ENCODE measurements around the gene GNAO1. TPM values are rescaled to one million over a fixed set of nuclear protein-coding genes. Genes with fewer than 3 reads are reported as not detected.

The GNAO1 gene
- total and polyA plus RNA-seq, 7 donors: 0.35 to 1.9 (median 0.60) TPM

DNA sequence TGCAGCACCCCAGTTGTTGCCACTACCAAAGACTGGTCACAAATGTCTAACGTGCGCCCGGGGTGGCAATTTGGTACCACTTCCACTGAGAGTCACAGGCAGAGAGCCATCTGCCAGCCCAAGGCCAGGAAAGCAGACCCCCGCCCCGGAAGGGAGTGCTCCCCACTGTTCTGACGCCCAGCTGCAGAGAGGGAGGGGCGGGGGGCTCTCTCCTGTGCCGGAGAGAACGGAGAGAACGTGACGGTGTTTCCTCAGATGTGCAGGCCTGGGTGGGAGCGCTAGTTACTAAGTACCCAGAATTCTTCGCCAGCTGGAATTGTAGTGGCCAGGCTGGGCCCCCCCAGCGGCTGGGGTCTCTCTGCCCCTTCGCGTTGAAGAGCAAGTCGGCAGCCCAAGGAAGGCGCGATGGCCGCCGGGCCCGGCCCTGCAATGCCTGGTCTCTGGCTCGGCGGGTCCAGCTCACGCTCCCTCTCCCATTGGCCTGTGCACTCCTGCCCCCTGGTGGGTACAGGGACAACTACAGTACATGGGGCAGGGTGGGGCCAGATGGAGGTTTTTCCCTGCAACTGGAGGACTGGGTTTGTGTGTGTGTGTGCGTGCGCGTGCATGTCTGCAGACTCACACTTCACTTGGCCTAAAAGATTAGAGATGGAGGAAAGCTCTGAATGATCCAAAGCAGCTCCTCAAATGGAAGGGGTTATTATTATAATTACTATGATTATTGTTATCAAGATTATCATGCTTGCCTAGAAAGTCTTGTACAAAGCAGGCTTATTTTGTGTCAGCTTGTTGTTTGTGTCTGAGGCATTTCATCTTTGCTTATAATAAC lies 126.9 kb downstream of the GNAO1 start:
- H3K27ac ChIP-seq: no peak overlapping the region
- 15 to 22% (median 16%) methylated on average over 20 to 28 of the region's 28 CpGs for WGBS, 3 donors
- ATAC-seq: peak; percentile 96 to 99 (median 99)
- TF ChIP-seq, protein P1, sequence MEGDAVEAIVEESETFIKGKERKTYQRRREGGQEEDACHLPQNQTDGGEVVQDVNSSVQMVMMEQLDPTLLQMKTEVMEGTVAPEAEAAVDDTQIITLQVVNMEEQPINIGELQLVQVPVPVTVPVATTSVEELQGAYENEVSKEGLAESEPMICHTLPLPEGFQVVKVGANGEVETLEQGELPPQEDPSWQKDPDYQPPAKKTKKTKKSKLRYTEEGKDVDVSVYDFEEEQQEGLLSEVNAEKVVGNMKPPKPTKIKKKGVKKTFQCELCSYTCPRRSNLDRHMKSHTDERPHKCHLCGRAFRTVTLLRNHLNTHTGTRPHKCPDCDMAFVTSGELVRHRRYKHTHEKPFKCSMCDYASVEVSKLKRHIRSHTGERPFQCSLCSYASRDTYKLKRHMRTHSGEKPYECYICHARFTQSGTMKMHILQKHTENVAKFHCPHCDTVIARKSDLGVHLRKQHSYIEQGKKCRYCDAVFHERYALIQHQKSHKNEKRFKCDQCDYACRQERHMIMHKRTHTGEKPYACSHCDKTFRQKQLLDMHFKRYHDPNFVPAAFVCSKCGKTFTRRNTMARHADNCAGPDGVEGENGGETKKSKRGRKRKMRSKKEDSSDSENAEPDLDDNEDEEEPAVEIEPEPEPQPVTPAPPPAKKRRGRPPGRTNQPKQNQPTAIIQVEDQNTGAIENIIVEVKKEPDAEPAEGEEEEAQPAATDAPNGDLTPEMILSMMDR (IDR thresholded peaks at IDR 0.05): peak; percentile 92
- peak; percentile 83 to 90 for DNase-seq
- intact Hi-C loops (cut with DNase I): loop anchor here (2.0 to 10.0 kb wide), 3 partner anchors 276 to 603 kb away; no protein-coding TSS in a partner anchor
- no peaks in the 10 kb centered on the region for H3K9me3 ChIP-seq
- H3K36me3 ChIP-seq (ENCODE audit: insufficient read depth in 1 of 2, low read depth in 1 of 2): no peaks in the 10 kb centered on the region
- peak overlapping the region; percentile 52 for H3K4me3 ChIP-seq
- peaks cover 0 to 5% (median 0%) of the 10 kb centered on the region in 3 donors for H3K27me3 ChIP-seq (ENCODE audit: insufficient read depth in 3 of 3, low read length in 2 of 3)
- H3K4me1 ChIP-seq: peaks cover 4% of the 10 kb centered on the region

DNA sequence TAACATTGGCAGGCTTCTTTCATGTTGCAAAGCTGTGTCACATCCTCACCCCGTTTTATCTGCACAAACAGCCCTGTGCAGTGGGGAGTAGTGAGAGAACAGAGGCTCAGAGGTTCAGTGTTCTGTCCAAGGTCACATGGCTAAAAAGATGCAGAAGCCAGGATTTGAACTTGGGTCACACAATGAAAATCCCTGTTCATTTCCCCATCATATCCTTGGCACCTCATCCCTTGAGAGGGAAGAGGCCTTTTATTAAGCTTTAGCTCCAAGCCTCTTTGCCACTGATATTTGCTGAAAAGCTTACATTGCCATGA lies 127.5 kb downstream of the GNAO1 start:
- peaks cover 0 to 5% (median 0%) of the 10 kb centered on the region in 3 donors for H3K27me3 ChIP-seq (ENCODE audit: insufficient read depth in 3 of 3, low read length in 2 of 3)
- DNase-seq (no peak), ATAC-seq (no peak)
- WGBS, 3 donors: 62 to 93% (median 68%) methylated on average over 1 of the region's 1 CpG
- TF ChIP-seq, protein P1 (IDR thresholded peaks at IDR 0.05): no peak
- no peak overlapping the region for H3K27ac ChIP-seq
- H3K9me3 ChIP-seq: no peaks in the 10 kb centered on the region
- H3K36me3 ChIP-seq (ENCODE audit: insufficient read depth in 1 of 2, low read depth in 1 of 2): no peaks in the 10 kb centered on the region
- intact Hi-C loops (cut with DNase I): loop anchor here (2.0 to 10.0 kb wide), 3 partner anchors 276 to 604 kb away; no protein-coding TSS in a partner anchor
- H3K4me3 ChIP-seq: no peak overlapping the region
- peaks cover 4% of the 10 kb centered on the region for H3K4me1 ChIP-seq

DNA sequence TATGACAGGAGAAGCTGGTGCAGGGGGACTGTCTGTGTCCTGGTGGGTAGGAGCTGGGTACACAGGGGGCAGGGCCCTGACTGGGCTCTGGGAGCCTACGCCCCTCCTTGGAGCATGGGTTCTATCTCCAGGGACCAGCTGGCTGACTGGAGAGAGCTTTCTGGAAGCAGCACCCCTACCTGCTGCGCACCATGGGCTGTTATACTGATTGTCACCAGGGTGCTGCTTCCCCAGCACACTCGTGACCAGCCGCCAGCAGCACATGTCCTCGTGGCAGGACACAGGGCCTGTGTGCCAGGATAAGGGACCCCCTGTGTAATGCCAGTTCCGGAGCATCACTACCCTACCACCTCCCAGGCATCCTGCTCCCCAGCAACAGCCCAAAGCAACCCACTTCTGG lies 128.1 kb downstream of the GNAO1 start:
- 90 to 93% (median 92%) methylated on average over 5 to 6 of the region's 6 CpGs for WGBS, 3 donors
- intact Hi-C loops (cut with DNase I): loop anchor here (2.0 to 10.0 kb wide), 3 partner anchors 277 to 605 kb away; no protein-coding TSS in a partner anchor
- H3K27me3 ChIP-seq (ENCODE audit: insufficient read depth in 3 of 3, low read length in 2 of 3): peaks cover 0 to 5% (median 0%) of the 10 kb centered on the region in 3 donors
- peaks cover 4% of the 10 kb centered on the region for H3K4me1 ChIP-seq
- H3K27ac ChIP-seq: no peak overlapping the region
- TF ChIP-seq, protein P1 (IDR thresholded peaks at IDR 0.05): no peak
- no peak overlapping the region for H3K4me3 ChIP-seq
- no peak for DNase-seq
- no peaks in the 10 kb centered on the region for H3K9me3 ChIP-seq
- H3K36me3 ChIP-seq (ENCODE audit: insufficient read depth in 1 of 2, low read depth in 1 of 2): no peaks in the 10 kb centered on the region
- ATAC-seq: no peak

DNA sequence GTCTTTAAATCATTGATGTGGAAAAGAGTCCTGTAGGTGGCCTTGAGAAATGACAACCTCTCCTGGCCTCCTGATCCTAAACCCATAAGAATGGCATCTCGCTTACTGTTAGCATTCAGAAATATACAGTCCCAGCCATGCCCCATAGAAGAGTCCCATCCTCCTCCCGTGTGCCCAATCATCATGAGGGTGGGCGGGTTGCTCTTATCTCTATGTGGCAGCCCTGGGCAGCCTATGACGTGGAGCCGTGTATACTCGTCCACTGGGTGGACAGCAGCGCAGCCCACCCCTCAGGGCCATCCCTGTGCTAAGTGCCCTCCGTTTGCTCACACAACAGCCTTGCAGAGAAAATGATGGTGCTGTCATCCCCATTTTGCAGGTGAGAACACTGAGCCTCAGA lies 128.8 kb downstream of the GNAO1 start:
- H3K27me3 ChIP-seq (ENCODE audit: insufficient read depth in 3 of 3, low read length in 2 of 3): peaks cover 0 to 5% (median 0%) of the 10 kb centered on the region in 3 donors
- no peak overlapping the region for H3K27ac ChIP-seq
- ATAC-seq (no peak), DNase-seq (no peak)
- intact Hi-C loops (cut with DNase I): loop anchor here in 1 of 2 donors (2.0 kb wide), 1 partner anchor 375 kb away; no protein-coding TSS in a partner anchor
- TF ChIP-seq, protein P1 (IDR thresholded peaks at IDR 0.05): no peak
- H3K9me3 ChIP-seq: no peaks in the 10 kb centered on the region
- 89 to 95% (median 93%) methylated on average over 8 of the region's 8 CpGs for whole genome bisulfite sequencing, 3 donors
- H3K4me3 ChIP-seq: no peak overlapping the region
- peaks cover 4% of the 10 kb centered on the region for H3K4me1 ChIP-seq
- H3K36me3 ChIP-seq (ENCODE audit: insufficient read depth in 1 of 2, low read depth in 1 of 2): no peaks in the 10 kb centered on the region

Measured in psoas muscle (tissue), 8 donors.